SU-DHL-6 (cell line): ENCODE results near the gene MXD4.

Experiments used
- H2AFZ ChIP-seq: fragments of 200-600 bp; sonication (generic); 2 replicates; pipeline ENCODE4 v1.6.1; 2014; ENCODE audit warnings: low read depth, mild to moderate bottlenecking, moderate library complexity, mixed read lengths, antibody characterized with exemption, low read length; ENCODE audit not compliant: severe bottlenecking
- H3F3A ChIP-seq: fragments of 200-600 bp; shearing (Covaris generic); 2 replicates; pipeline ENCODE4 v1.6.0; 2016; ENCODE audit warnings: antibody characterized with exemption, mild to moderate bottlenecking; ENCODE audit not compliant: insufficient read depth
- H3K27ac ChIP-seq: fragments of 200-600 bp; sonication (generic); 2 replicates; pipeline ENCODE4 v1.5.1; 2016; ENCODE audit warnings: low read depth, mild to moderate bottlenecking, low read length, moderate library complexity, mixed read lengths
- H3K27me3 ChIP-seq: fragments of 200-600 bp; sonication (generic), shearing (Covaris generic); 2 replicates; pipeline ENCODE4 v1.6.0; 2014; ENCODE audit warnings: mild to moderate bottlenecking, low read length
- H3K36me3 ChIP-seq: fragments of 200-600 bp; sonication (generic); 2 replicates; pipeline ENCODE4 v1.6.1; 2014; ENCODE audit warnings: mild to moderate bottlenecking, low read length, mixed read lengths
- H3K4me2 ChIP-seq: fragments of 300-600, 200-600 bp; shearing (Covaris generic), sonication (generic); 2 replicates; pipeline ENCODE4 v1.6.0; 2014; ENCODE audit warnings: low read length, low read depth, mild to moderate bottlenecking; ENCODE audit not compliant: poor library complexity, severe bottlenecking
- H3K4me3 ChIP-seq: fragments of 200-600 bp; sonication (generic); 2 replicates; pipeline ENCODE4 v1.5.1; 2014; ENCODE audit warnings: antibody characterized with exemption, low read length, mild to moderate bottlenecking, mixed read lengths; ENCODE audit not compliant: insufficient read depth, poor library complexity, severe bottlenecking
- H3K79me2 ChIP-seq: fragments of 200-600 bp; sonication (generic); 2 replicates; pipeline ENCODE4 v1.6.1; 2014; ENCODE audit warnings: mild to moderate bottlenecking, low read length, moderate library complexity; ENCODE audit not compliant: insufficient read depth
- H3K9ac ChIP-seq: fragments of 200-600 bp; sonication (generic); 2 replicates; pipeline ENCODE4 v1.7.0; 2014; ENCODE audit warnings: mild to moderate bottlenecking, low read length
- H3K9me2 ChIP-seq: fragments of 200-600 bp; sonication (generic); replicated peaks from 2 replicates; pipeline ENCODE4 v1.6.1; 2014; ENCODE audit warnings: low read length; ENCODE audit not compliant: insufficient read depth
- H3K9me3 ChIP-seq: fragments of 200-600 bp; sonication (generic); 2 replicates; pipeline ENCODE4 v1.6.1; 2014; ENCODE audit warnings: low read length, mixed read lengths; ENCODE audit not compliant: insufficient read depth
- H4K20me1 ChIP-seq: fragments of 200-600 bp; sonication (generic); 2 replicates; pipeline ENCODE4 v1.6.1; 2014; ENCODE audit warnings: low read depth, mild to moderate bottlenecking, antibody characterized with exemption, low read length, moderate library complexity, mixed read lengths
- CTCF ChIP-seq: fragments of 200-600 bp; sonication (generic); IDR thresholded peaks from one replicate; pipeline ENCODE4 v1.5.1; 2017; ENCODE audit warnings: antibody characterized with exemption, mild to moderate bottlenecking, low read length, moderate library complexity; ENCODE audit not compliant: insufficient read depth, poor library complexity, severe bottlenecking
- EZH2phosphoT487 ChIP-seq: fragments of 200-600 bp; sonication (generic), shearing (Covaris generic); conservative IDR thresholded peaks from 2 replicates; pipeline ENCODE4 v1.6.1; 2018; ENCODE audit warnings: mild to moderate bottlenecking, antibody characterized with exemption, low read length, moderate library complexity, mixed read lengths

MXD4 gene

GRCh38 chr4:2266821-2267220 lies 4.9 kb upstream of the MXD4 start:
- no peaks in the 10 kb centered on the region for H3K9me3 ChIP-seq
- H3K4me2 ChIP-seq = no peak overlapping the region
- H3K27me3 ChIP-seq = no peaks in the 10 kb centered on the region
- no peaks in the 10 kb centered on the region for H3K36me3 ChIP-seq
- no peaks in the 10 kb centered on the region for H3K79me2 ChIP-seq
- H3F3A ChIP-seq = no peaks in the 10 kb centered on the region
- H4K20me1 ChIP-seq = no peaks in the 10 kb centered on the region
- H3K4me3 ChIP-seq = no peak overlapping the region
- TF ChIP-seq EZH2phosphoT487 (no peak), CTCF (no peak)
- no peak overlapping the region for H2AFZ ChIP-seq
- no peaks in the 10 kb centered on the region for H3K9me2 ChIP-seq
- no peak overlapping the region for H3K27ac ChIP-seq
- no peak overlapping the region for H3K9ac ChIP-seq

GRCh38 chr4:2266181-2266580 lies 4.3 kb upstream of the MXD4 start:
- TF ChIP-seq CTCF (no peak), EZH2phosphoT487 (no peak)
- Histone ChIP-seq H2AFZ (no peak overlapping the region), H3K36me3 (no peaks in the 10 kb centered on the region), H3K4me3 (no peak overlapping the region), H3F3A (no peaks in the 10 kb centered on the region), H3K9ac (no peak overlapping the region), H3K4me2 (no peak overlapping the region), H3K27me3 (no peaks in the 10 kb centered on the region), H3K9me3 (no peaks in the 10 kb centered on the region), H3K9me2 (no peaks in the 10 kb centered on the region), H3K79me2 (no peaks in the 10 kb centered on the region), H3K27ac (no peak overlapping the region), H4K20me1 (no peaks in the 10 kb centered on the region)

- Histone ChIP-seq H3K4me2 (no peak overlapping the region), H3F3A (no peaks in the 10 kb centered on the region), H3K79me2 (no peaks in the 10 kb centered on the region), H3K9me2 (no peaks in the 10 kb centered on the region), H2AFZ (no peak overlapping the region), H3K27ac (no peak overlapping the region), H3K27me3 (no peaks in the 10 kb centered on the region), H3K36me3 (no peaks in the 10 kb centered on the region), H4K20me1 (no peaks in the 10 kb centered on the region), H3K9me3 (no peaks in the 10 kb centered on the region), H3K9ac (no peak overlapping the region), H3K4me3 (no peak overlapping the region)
- TF ChIP-seq CTCF (no peak), EZH2phosphoT487 (no peak)
Measured at GRCh38 chr4:2265113-2266110, 3.5 kb upstream of the MXD4 start.
